Activated T-helper 17 cell treated with anti-CD3 and anti-CD28 coated beads, Interleukin-2, amount 50 U/mL, for 72 hours (primary cell): ENCODE data around the gene TJP1. TPM values are rescaled to one million over a fixed set of nuclear protein-coding genes. Genes with fewer than 3 reads are reported as not detected.

ENCODE experiments used
- ATAC-seq: fragments of 150-1000 bp; cut with Tn5 transposase; replicated peaks from 2 replicates; pipeline ENCODE4 v1.10.0; 2021; ENCODE audit warnings: mild to moderate bottlenecking, moderate library complexity
- H3K27ac Mint-ChIP-seq: one replicate; pipeline ENCODE4 v1.8.0; 2022; ENCODE audit warnings: mixed read lengths
- H3K27me3 Mint-ChIP-seq: one replicate; pipeline ENCODE4 v1.8.0; 2022; ENCODE audit warnings: mixed read lengths
- H3K36me3 Mint-ChIP-seq: one replicate; pipeline ENCODE4 v1.8.0; 2022; ENCODE audit warnings: low read depth, mild to moderate bottlenecking, mixed read lengths
- H3K4me1 Mint-ChIP-seq: one replicate; pipeline ENCODE4 v1.8.0; 2022; ENCODE audit warnings: mixed read lengths
- H3K4me3 Mint-ChIP-seq: one replicate; pipeline ENCODE4 v1.8.0; 2022; ENCODE audit warnings: mild to moderate bottlenecking, mixed read lengths
- H3K9me3 Mint-ChIP-seq: one replicate; pipeline ENCODE4 v1.8.0; 2022; ENCODE audit warnings: mixed read lengths
- total RNA-seq, 2 donors: library from RNA; stranded (reverse); gene quantifications; one replicate each; pipeline ENCODE4 v1.2.3, GENCODE V29; 2022

Gene TJP1
- total RNA-seq, 2 donors from 2014 or later: not detected

GRCh38 chr15:29852201-29852600, 29.9 kb upstream of the TJP1 start:
- Mint-ChIP-seq H3K27ac (no peak overlapping the region), H3K4me1 (no peaks in the 10 kb centered on the region), H3K9me3 (peaks cover 7% of the 10 kb centered on the region), H3K4me3 (no peak overlapping the region), H3K36me3 (no peaks in the 10 kb centered on the region), H3K27me3 (peaks cover 10% of the 10 kb centered on the region)
- no peak for ATAC-seq

GRCh38 chr15:29849716-29850115, 27.4 kb upstream of the TJP1 start:
- Mint-ChIP-seq H3K27ac (no peak overlapping the region), H3K9me3 (peaks cover 9% of the 10 kb centered on the region), H3K4me3 (no peak overlapping the region), H3K27me3 (peaks cover 19% of the 10 kb centered on the region), H3K36me3 (no peaks in the 10 kb centered on the region), H3K4me1 (no peaks in the 10 kb centered on the region)
- no peak for ATAC-seq

- ATAC-seq: no peak
- no peak overlapping the region for H3K4me3 Mint-ChIP-seq
- H3K36me3 Mint-ChIP-seq: no peaks in the 10 kb centered on the region
- no peak overlapping the region for H3K27ac Mint-ChIP-seq
- H3K27me3 Mint-ChIP-seq: peaks cover 22% of the 10 kb centered on the region
- H3K4me1 Mint-ChIP-seq: no peaks in the 10 kb centered on the region
- H3K9me3 Mint-ChIP-seq: peaks cover 7% of the 10 kb centered on the region
These were observed 26.9 kb upstream of the TJP1 start for GRCh38 chr15:29849218-29849617.

DNA sequence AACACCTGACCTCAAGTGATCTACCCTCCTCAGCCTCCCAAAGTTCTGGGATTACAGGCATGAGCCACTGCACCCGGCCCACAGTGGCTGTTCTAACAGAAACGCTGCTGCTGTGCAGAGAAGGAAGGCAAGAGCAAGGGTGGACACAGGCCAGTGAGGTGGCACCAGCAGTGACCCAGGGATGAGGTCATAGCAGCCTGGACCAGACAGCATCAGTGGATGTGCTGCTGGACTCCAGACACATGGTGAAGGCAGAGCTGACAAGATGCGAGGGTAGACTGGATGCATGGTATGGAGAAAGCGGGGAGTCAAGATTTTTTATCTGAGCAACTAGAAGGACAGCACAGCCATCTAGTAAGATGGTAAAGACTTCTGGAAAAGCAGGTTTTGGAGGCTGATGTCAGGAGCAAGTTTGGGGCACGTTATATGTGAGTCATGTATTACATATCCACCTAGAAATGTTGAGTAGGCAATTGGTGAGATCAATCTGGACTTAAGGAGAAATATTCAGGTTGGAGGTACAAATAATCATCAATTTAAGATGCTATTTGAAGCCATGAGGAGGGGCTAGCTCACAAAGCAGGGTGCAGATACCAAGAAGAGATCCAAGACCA, 22.1 kb upstream of the TJP1 start:
- no peak overlapping the region for H3K4me3 Mint-ChIP-seq
- ATAC-seq: no peak
- no peak overlapping the region for H3K27ac Mint-ChIP-seq
- H3K27me3 Mint-ChIP-seq: peaks cover 40% of the 10 kb centered on the region
- H3K36me3 Mint-ChIP-seq: no peaks in the 10 kb centered on the region
- no peaks in the 10 kb centered on the region for H3K4me1 Mint-ChIP-seq
- peaks cover 8% of the 10 kb centered on the region for H3K9me3 Mint-ChIP-seq

- peaks cover 48% of the 10 kb centered on the region for H3K27me3 Mint-ChIP-seq
- no peak overlapping the region for H3K27ac Mint-ChIP-seq
- H3K4me1 Mint-ChIP-seq: no peaks in the 10 kb centered on the region
- H3K4me3 Mint-ChIP-seq: no peak overlapping the region
- peaks cover 8% of the 10 kb centered on the region for H3K9me3 Mint-ChIP-seq
- H3K36me3 Mint-ChIP-seq: no peaks in the 10 kb centered on the region
- ATAC-seq: no peak
These were observed 20.0 kb upstream of the TJP1 start for GRCh38 chr15:29842290-29842689.

GRCh38 chr15:29840926-29841325, 18.7 kb upstream of the TJP1 start:
- H3K36me3 Mint-ChIP-seq: no peaks in the 10 kb centered on the region
- no peak overlapping the region for H3K4me3 Mint-ChIP-seq
- H3K9me3 Mint-ChIP-seq: peaks cover 4% of the 10 kb centered on the region
- ATAC-seq: no peak
- H3K27me3 Mint-ChIP-seq: peaks cover 49% of the 10 kb centered on the region
- H3K27ac Mint-ChIP-seq: no peak overlapping the region
- no peaks in the 10 kb centered on the region for H3K4me1 Mint-ChIP-seq

GRCh38 chr15:29840054-29840453, 17.8 kb upstream of the TJP1 start:
- Mint-ChIP-seq H3K27ac (no peak overlapping the region), H3K4me1 (no peaks in the 10 kb centered on the region), H3K27me3 (peaks cover 45% of the 10 kb centered on the region), H3K9me3 (peaks cover 3% of the 10 kb centered on the region), H3K36me3 (no peaks in the 10 kb centered on the region), H3K4me3 (no peak overlapping the region)
- ATAC-seq: no peak

- Mint-ChIP-seq H3K4me1 (no peaks in the 10 kb centered on the region), H3K9me3 (peaks cover 3% of the 10 kb centered on the region), H3K27ac (no peak overlapping the region), H3K4me3 (no peak overlapping the region), H3K27me3 (peaks cover 34% of the 10 kb centered on the region), H3K36me3 (no peaks in the 10 kb centered on the region)
- ATAC-seq: no peak
These were observed 16.2 kb upstream of the TJP1 start for GRCh38 chr15:29838352-29839010.

GRCh38 chr15:29835301-29835700, 13.0 kb upstream of the TJP1 start:
- H3K9me3 Mint-ChIP-seq: peaks cover 4% of the 10 kb centered on the region
- no peaks in the 10 kb centered on the region for H3K4me1 Mint-ChIP-seq
- no peak overlapping the region for H3K27ac Mint-ChIP-seq
- no peak overlapping the region for H3K4me3 Mint-ChIP-seq
- H3K36me3 Mint-ChIP-seq: no peaks in the 10 kb centered on the region
- peaks cover 35% of the 10 kb centered on the region for H3K27me3 Mint-ChIP-seq
- no peak for ATAC-seq

DNA sequence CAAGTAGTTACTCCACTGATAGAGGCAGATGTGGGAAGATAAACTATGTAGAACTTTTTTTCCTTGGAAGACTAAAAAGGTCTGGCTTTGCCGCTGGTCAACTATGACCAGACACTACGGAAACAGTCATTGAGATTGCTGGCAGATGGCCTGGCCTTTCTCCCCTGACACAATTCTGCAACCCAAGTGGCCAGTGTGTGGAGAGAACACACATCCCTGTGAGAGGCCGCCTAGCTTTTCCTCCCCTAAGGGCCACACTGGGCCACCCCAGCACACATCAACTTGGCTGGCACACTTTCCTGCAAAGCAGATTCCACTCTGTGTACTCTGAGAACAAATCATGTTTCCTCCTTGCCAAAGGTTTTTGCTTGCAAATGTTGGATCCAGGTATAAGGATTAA, 10.4 kb upstream of the TJP1 start:
- no peak overlapping the region for H3K4me3 Mint-ChIP-seq
- H3K27me3 Mint-ChIP-seq: peaks cover 33% of the 10 kb centered on the region
- no peaks in the 10 kb centered on the region for H3K36me3 Mint-ChIP-seq
- ATAC-seq: no peak
- no peak overlapping the region for H3K27ac Mint-ChIP-seq
- no peaks in the 10 kb centered on the region for H3K4me1 Mint-ChIP-seq
- H3K9me3 Mint-ChIP-seq: peaks cover 4% of the 10 kb centered on the region

- Mint-ChIP-seq H3K27me3 (peaks cover 30% of the 10 kb centered on the region), H3K9me3 (no peaks in the 10 kb centered on the region), H3K27ac (no peak overlapping the region), H3K4me3 (no peak overlapping the region), H3K4me1 (peaks cover 11% of the 10 kb centered on the region), H3K36me3 (peaks cover 10% of the 10 kb centered on the region)
- ATAC-seq: no peak
These were observed 4.9 kb upstream of the TJP1 start for GRCh38 chr15:29826908-29827820.

DNA sequence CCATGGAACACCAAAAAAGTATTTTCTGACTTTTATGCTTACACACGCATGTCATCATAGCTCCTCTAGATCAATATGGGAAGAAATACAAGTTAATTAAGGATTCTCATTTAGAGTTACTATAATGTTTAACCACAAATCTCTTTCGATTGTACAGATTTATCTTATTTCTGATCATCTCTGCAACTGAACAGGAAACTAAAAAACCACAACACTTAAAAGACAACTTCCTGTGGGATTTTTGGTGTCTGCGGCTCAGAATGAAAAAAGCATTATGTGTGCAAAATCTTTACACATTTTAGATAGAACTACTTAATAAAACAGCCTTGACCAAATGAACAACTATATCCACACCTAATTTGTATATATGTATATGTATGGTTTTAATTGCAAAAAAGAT, 3.0 kb upstream of the TJP1 start:
- Mint-ChIP-seq H3K9me3 (no peaks in the 10 kb centered on the region), H3K4me3 (no peak overlapping the region), H3K36me3 (peaks cover 10% of the 10 kb centered on the region), H3K27me3 (peaks cover 25% of the 10 kb centered on the region), H3K4me1 (peaks cover 11% of the 10 kb centered on the region), H3K27ac (no peak overlapping the region)
- peak; percentile 24 for ATAC-seq

GRCh38 chr15:29822684-29823459, 604 bp upstream of the TJP1 start:
- H3K27me3 Mint-ChIP-seq: peaks cover 29% of the 10 kb centered on the region
- peaks cover 10% of the 10 kb centered on the region for H3K36me3 Mint-ChIP-seq
- H3K9me3 Mint-ChIP-seq: no peaks in the 10 kb centered on the region
- H3K4me1 Mint-ChIP-seq: peaks cover 11% of the 10 kb centered on the region
- H3K4me3 Mint-ChIP-seq: peak overlapping the region; percentile 21
- no peak for ATAC-seq
- no peak overlapping the region for H3K27ac Mint-ChIP-seq

GRCh38 chr15:29821416-29822099, 710 bp downstream of the TJP1 start:
- H3K27ac Mint-ChIP-seq: no peak overlapping the region
- H3K27me3 Mint-ChIP-seq: peaks cover 36% of the 10 kb centered on the region
- H3K4me1 Mint-ChIP-seq: peaks cover 10% of the 10 kb centered on the region
- H3K4me3 Mint-ChIP-seq: no peak overlapping the region
- H3K9me3 Mint-ChIP-seq: no peaks in the 10 kb centered on the region
- peak; percentile 53 for ATAC-seq
- peaks cover 10% of the 10 kb centered on the region for H3K36me3 Mint-ChIP-seq
